Trophoblast cell (in vitro differentiated cells and primary cell): ENCODE results near the gene GHSR. TPM values are rescaled to one million over a fixed set of nuclear protein-coding genes. Genes with fewer than 3 reads are reported as not detected.
"Not testable (repeated sequence)": the region's sequence is repeated elsewhere in the genome, so short reads cannot be mapped to it uniquely, and the experiment has no call there.

ENCODE experiments used
- DNase-seq, 2 donors: peaks; one replicate each; pipeline ENCODE4 v3.0.0-alpha.2; 2016
- H2AFZ ChIP-seq: 2 replicates; pipeline ENCODE4 v1.6.1; 2013; ENCODE audit warnings: low read length, moderate library complexity, mild to moderate bottlenecking; ENCODE audit not compliant: insufficient read depth, poor library complexity
- H2AK5ac ChIP-seq: 2 replicates; pipeline ENCODE4 v1.6.1; 2013; ENCODE audit warnings: mild to moderate bottlenecking, low read length
- H2BK120ac ChIP-seq: 2 replicates; pipeline ENCODE4 v1.6.1; 2013; ENCODE audit warnings: low read length, mild to moderate bottlenecking, moderate library complexity; ENCODE audit not compliant: insufficient read depth, poor library complexity
- H2BK12ac ChIP-seq: 2 replicates; pipeline ENCODE4 v1.6.1; 2013; ENCODE audit warnings: mild to moderate bottlenecking, low read length, moderate library complexity
- H2BK5ac ChIP-seq: 2 replicates; pipeline ENCODE4 v1.6.1; 2013; ENCODE audit warnings: low read length, low read depth, moderate library complexity, mild to moderate bottlenecking; ENCODE audit not compliant: poor library complexity
- H3K14ac ChIP-seq: 2 replicates; pipeline ENCODE4 v1.6.1; 2013; ENCODE audit warnings: mild to moderate bottlenecking, low read length
- H3K18ac ChIP-seq: 2 replicates; pipeline ENCODE4 v1.6.1; 2013; ENCODE audit warnings: mild to moderate bottlenecking, low read length
- H3K23ac ChIP-seq: 2 replicates; pipeline ENCODE4 v1.6.1; 2013; ENCODE audit warnings: low read length
- H3K27ac ChIP-seq: 2 replicates; pipeline ENCODE4 v1.5.1; 2013; ENCODE audit warnings: low read depth, mild to moderate bottlenecking, inconsistent platforms, low read length, moderate library complexity
- H3K27me3 ChIP-seq: 2 replicates; pipeline ENCODE4 v1.6.1; 2013; ENCODE audit warnings: inconsistent platforms, mild to moderate bottlenecking, low read length, moderate library complexity; ENCODE audit not compliant: insufficient read depth
- H3K36me3 ChIP-seq, 2 experiments: 1 replicate in 1 of 2; 2 replicates in 1 of 2; pipeline ENCODE4 v1.6.1; 2013; ENCODE audit warnings: low read length in 2 of 2, mild to moderate bottlenecking in 2 of 2, moderate library complexity in 1 of 2; ENCODE audit not compliant: insufficient read depth in 2 of 2, control insufficient read depth in 1 of 2
- H3K4ac ChIP-seq: 2 replicates; pipeline ENCODE4 v1.6.1; 2013; ENCODE audit warnings: low read depth, mild to moderate bottlenecking, low read length, moderate library complexity
- H3K4me1 ChIP-seq, 2 experiments: 1 replicate in 1 of 2; 2 replicates in 1 of 2; pipeline ENCODE4 v1.6.1; 2013; ENCODE audit warnings: low read length in 2 of 2, mild to moderate bottlenecking in 2 of 2, moderate library complexity in 1 of 2; ENCODE audit not compliant: insufficient read depth in 2 of 2, control insufficient read depth in 1 of 2
- H3K4me2 ChIP-seq: 2 replicates; pipeline ENCODE4 v1.6.1; 2013; ENCODE audit warnings: inconsistent platforms, mild to moderate bottlenecking, low read length, moderate library complexity
- H3K4me3 ChIP-seq: 2 replicates; pipeline ENCODE4 v1.5.1; 2013; ENCODE audit warnings: mild to moderate bottlenecking, low read depth, low read length, inconsistent platforms
- H3K79me1 ChIP-seq: one replicate; pipeline ENCODE4 v1.6.1; 2013; ENCODE audit warnings: low read length
- H3K79me2 ChIP-seq: 2 replicates; pipeline ENCODE4 v1.6.1; 2013; ENCODE audit warnings: low read length, mild to moderate bottlenecking; ENCODE audit not compliant: control insufficient read depth, insufficient read depth, poor library complexity
- H3K9ac ChIP-seq: 2 replicates; pipeline ENCODE4 v1.6.1; 2013; ENCODE audit warnings: mild to moderate bottlenecking, low read length
- H3K9me3 ChIP-seq: 2 replicates; pipeline ENCODE4 v1.6.1; 2013; ENCODE audit warnings: low read depth, mild to moderate bottlenecking, control low read depth, inconsistent platforms, low read length; ENCODE audit not compliant: insufficient read depth
- H4K12ac ChIP-seq: 2 replicates; pipeline ENCODE4 v1.6.1; 2013; ENCODE audit warnings: low read depth, mild to moderate bottlenecking, low read length, moderate library complexity
- H4K8ac ChIP-seq: 2 replicates; pipeline ENCODE4 v1.6.1; 2013; ENCODE audit warnings: low read depth, mild to moderate bottlenecking, low read length, moderate library complexity
- H4K91ac ChIP-seq: one replicate; pipeline ENCODE4 v1.6.1; 2013; ENCODE audit warnings: low read depth, mild to moderate bottlenecking, low read length, moderate library complexity
- WGBS: extraction: QIAGEN DNeasy Blood & Tissue Kit; methylation state at CpG from one replicate; pipeline ENCODE4 v1.1.7; 2013; ENCODE audit warnings: missing lambda C conversion rate; ENCODE audit not compliant: insufficient read length, insufficient coverage; ENCODE audit errors: extremely low coverage; 5-methylcytosine and 5-hydroxymethylcytosine counted together
- polyA plus RNA-seq: library from polyadenylated mRNA; stranded (reverse); fragments of 200-250 nt; gene quantifications from 2 replicates; pipeline ENCODE4 v1.2.3, GENCODE V29; 2013

GHSR gene, protein sequence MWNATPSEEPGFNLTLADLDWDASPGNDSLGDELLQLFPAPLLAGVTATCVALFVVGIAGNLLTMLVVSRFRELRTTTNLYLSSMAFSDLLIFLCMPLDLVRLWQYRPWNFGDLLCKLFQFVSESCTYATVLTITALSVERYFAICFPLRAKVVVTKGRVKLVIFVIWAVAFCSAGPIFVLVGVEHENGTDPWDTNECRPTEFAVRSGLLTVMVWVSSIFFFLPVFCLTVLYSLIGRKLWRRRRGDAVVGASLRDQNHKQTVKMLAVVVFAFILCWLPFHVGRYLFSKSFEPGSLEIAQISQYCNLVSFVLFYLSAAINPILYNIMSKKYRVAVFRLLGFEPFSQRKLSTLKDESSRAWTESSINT
- polyA plus RNA-seq: not detected in 2 replicates

DNA sequence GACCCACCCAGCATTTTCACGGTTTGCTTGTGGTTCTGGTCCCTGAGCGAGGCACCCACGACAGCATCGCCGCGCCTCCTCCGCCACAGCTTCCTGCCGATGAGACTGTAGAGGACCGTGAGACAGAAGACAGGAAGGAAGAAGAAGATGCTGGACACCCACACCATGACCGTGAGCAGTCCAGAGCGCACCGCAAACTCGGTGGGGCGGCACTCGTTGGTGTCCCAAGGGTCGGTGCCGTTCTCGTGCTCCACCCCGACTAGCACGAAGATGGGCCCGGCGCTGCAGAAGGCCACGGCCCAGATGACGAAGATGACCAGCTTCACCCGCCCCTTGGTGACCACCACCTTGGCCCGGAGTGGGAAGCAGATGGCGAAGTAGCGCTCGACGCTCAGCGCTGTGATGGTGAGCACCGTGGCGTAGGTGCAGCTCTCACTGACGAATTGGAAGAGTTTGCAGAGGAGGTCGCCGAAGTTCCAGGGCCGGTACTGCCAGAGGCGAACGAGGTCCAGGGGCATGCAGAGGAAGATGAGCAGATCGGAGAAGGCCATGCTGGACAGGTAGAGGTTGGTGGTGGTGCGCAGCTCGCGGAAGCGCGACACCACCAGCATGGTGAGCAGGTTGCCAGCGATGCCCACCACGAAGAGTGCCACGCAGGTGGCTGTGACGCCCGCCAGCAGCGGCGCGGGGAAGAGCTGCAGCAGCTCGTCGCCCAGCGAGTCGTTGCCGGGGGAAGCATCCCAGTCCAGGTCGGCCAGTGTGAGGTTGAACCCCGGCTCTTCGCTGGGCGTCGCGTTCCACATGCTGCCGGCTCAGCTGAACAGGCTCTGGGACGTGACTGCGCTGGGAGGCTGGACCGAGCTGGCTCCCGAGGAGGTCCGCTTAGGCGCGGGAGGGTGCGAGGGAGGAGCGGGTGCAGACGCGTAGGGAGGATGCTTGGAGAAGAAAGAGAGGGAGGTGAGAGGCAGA is at the start of gene GHSR:
Gene GHSR, minus strand, starts transcription at position 846 of the 969 bp plus-strand sequence. Its CDS starts 43 bp downstream, at position 803.
- no peak within 1 kb of the TSS for H2AK5ac ChIP-seq
- no CpG with 5 or more reads among the region's 76 CpGs for WGBS
- no peak within 1 kb of the TSS for H2AFZ ChIP-seq

GRCh38 chr3:172490198-172490669 is 42.0 kb upstream of the GHSR start:
- H2AFZ ChIP-seq, H3K9me3 ChIP-seq, H3K79me1 ChIP-seq, H4K8ac ChIP-seq, H3K23ac ChIP-seq, H3K4ac ChIP-seq, H2BK5ac ChIP-seq, H3K18ac ChIP-seq, H3K79me2 ChIP-seq, H3K4me2 ChIP-seq, H4K12ac ChIP-seq, H2BK12ac ChIP-seq, H3K4me1 ChIP-seq, H4K91ac ChIP-seq, H3K14ac ChIP-seq, H3K27me3 ChIP-seq, H3K27ac ChIP-seq, H2AK5ac ChIP-seq, H2BK120ac ChIP-seq, H3K36me3 ChIP-seq, H3K9ac ChIP-seq, H3K4me3 ChIP-seq: not testable (repeated sequence)
- WGBS: no CpG with 5 or more reads among the region's 4 CpGs
- DNase-seq: peak; percentile 71 to 89

More for the DNA sequence above, at the start of gene GHSR:
- H3K36me3 ChIP-seq: no peaks in the 10 kb centered on the region
- H3K27me3 ChIP-seq: peaks cover 28% of the 10 kb centered on the region
- no peak within 1 kb of the TSS for H2BK120ac ChIP-seq
- H3K9ac ChIP-seq: no peak within 1 kb of the TSS
- no peak within 1 kb of the TSS for H2BK12ac ChIP-seq
- H3K4me3 ChIP-seq: peak within 1 kb of the TSS; percentile 11
- no peak within 1 kb of the TSS for H4K8ac ChIP-seq
- no peak within 1 kb of the TSS for H3K4ac ChIP-seq
- H3K9me3 ChIP-seq: peaks cover 17% of the 10 kb centered on the region
- H3K79me1 ChIP-seq: no peaks in the 10 kb centered on the region
- H3K4me1 ChIP-seq: no peaks in the 10 kb centered on the region
- no peak within 1 kb of the TSS for H3K4me2 ChIP-seq
- DNase-seq: no peak
- H3K79me2 ChIP-seq: no peaks in the 10 kb centered on the region
- H3K27ac ChIP-seq: no peak within 1 kb of the TSS
- H4K91ac ChIP-seq: no peak within 1 kb of the TSS
- no peak within 1 kb of the TSS for H2BK5ac ChIP-seq
- no peak within 1 kb of the TSS for H3K23ac ChIP-seq
- no peak within 1 kb of the TSS for H4K12ac ChIP-seq
- H3K18ac ChIP-seq: no peak within 1 kb of the TSS
- no peak within 1 kb of the TSS for H3K14ac ChIP-seq

- no peak for DNase-seq
- no peak overlapping the region for H4K8ac ChIP-seq
- no peak overlapping the region for H2BK120ac ChIP-seq
- no peak overlapping the region for H2AFZ ChIP-seq
- no peak overlapping the region for H3K23ac ChIP-seq
- no peaks in the 10 kb centered on the region for H3K79me1 ChIP-seq
- H2AK5ac ChIP-seq: no peak overlapping the region
- H3K27me3 ChIP-seq: no peaks in the 10 kb centered on the region
- WGBS: no CpG with 5 or more reads among the region's 1 CpG
- H2BK12ac ChIP-seq: no peak overlapping the region
- no peaks in the 10 kb centered on the region for H3K9me3 ChIP-seq
- no peak overlapping the region for H3K18ac ChIP-seq
- no peak overlapping the region for H3K14ac ChIP-seq
- no peak overlapping the region for H4K91ac ChIP-seq
- no peak overlapping the region for H3K4ac ChIP-seq
- no peak overlapping the region for H4K12ac ChIP-seq
- H3K4me2 ChIP-seq: no peak overlapping the region
- no peak overlapping the region for H3K9ac ChIP-seq
- no peak overlapping the region for H3K27ac ChIP-seq
- H3K4me1 ChIP-seq: no peaks in the 10 kb centered on the region
- H2BK5ac ChIP-seq: no peak overlapping the region
- H3K4me3 ChIP-seq: no peak overlapping the region
- H3K36me3 ChIP-seq: no peaks in the 10 kb centered on the region
- H3K79me2 ChIP-seq: no peaks in the 10 kb centered on the region
These were observed 29.9 kb upstream of the GHSR start for GRCh38 chr3:172478116-172478515.

DNA sequence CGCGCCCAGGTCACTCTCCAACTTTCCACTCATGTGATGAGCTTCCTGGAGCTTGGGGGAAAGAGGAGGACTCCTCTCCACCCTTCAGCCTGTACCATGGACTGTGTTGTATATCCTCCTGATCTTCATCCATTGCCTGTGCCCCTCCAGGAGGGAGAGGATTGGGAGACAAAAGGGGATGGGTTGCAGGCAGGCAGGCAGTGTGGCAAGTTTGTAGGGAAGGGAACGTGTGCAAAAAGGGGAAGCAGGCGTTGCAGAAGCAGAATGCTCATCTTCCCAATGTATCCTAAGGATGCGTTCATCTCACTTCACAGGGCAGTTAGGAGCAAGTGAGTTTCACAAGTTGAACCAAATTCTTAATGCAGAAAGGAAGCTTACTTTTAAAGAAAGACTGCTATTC is 28.1 kb upstream of the GHSR start:
- no CpG with 5 or more reads among the region's 5 CpGs for WGBS
- H4K8ac ChIP-seq: no peak overlapping the region
- H3K4me1 ChIP-seq: no peaks in the 10 kb centered on the region
- H3K9me3 ChIP-seq: no peaks in the 10 kb centered on the region
- no peak overlapping the region for H4K12ac ChIP-seq
- H3K27ac ChIP-seq: no peak overlapping the region
- no peak overlapping the region for H2AK5ac ChIP-seq
- H3K36me3 ChIP-seq: no peaks in the 10 kb centered on the region
- H3K79me1 ChIP-seq: no peaks in the 10 kb centered on the region
- H4K91ac ChIP-seq: no peak overlapping the region
- H3K9ac ChIP-seq: no peak overlapping the region
- H3K23ac ChIP-seq: no peak overlapping the region
- H2BK120ac ChIP-seq: no peak overlapping the region
- no peak overlapping the region for H3K14ac ChIP-seq
- no peak overlapping the region for H3K4me2 ChIP-seq
- no peak overlapping the region for H3K4ac ChIP-seq
- no peak overlapping the region for H2BK12ac ChIP-seq
- H3K18ac ChIP-seq: no peak overlapping the region
- no peaks in the 10 kb centered on the region for H3K27me3 ChIP-seq
- no peak for DNase-seq
- H2AFZ ChIP-seq: no peak overlapping the region
- no peaks in the 10 kb centered on the region for H3K79me2 ChIP-seq
- H2BK5ac ChIP-seq: no peak overlapping the region
- no peak overlapping the region for H3K4me3 ChIP-seq
